Ovary (tissue), 3 donors: ENCODE measurements around the gene SAP30L.

Experiments
- POLR2A ChIP-seq: fragments of 450-650 bp; IDR thresholded peaks from one replicate; pipeline ENCODE4 v1.6.1; 2017; ENCODE audit warnings: antibody characterized with exemption, mild to moderate bottlenecking, moderate library complexity
- TF ChIP-seq, protein P1 (sequence below), 3 donors: fragments of 450-650 bp in 2 of 3; fragments of 200-600 bp in 1 of 3; IDR thresholded peaks; one replicate each; pipeline versions ENCODE4 v1.5.1 to v1.8.0; 2016 to 2022; ENCODE audit warnings: antibody characterized with exemption in 3 of 3, mild to moderate bottlenecking in 1 of 3
- donor health status: DM: no; HTN: no; CAD: no.

DNA sequence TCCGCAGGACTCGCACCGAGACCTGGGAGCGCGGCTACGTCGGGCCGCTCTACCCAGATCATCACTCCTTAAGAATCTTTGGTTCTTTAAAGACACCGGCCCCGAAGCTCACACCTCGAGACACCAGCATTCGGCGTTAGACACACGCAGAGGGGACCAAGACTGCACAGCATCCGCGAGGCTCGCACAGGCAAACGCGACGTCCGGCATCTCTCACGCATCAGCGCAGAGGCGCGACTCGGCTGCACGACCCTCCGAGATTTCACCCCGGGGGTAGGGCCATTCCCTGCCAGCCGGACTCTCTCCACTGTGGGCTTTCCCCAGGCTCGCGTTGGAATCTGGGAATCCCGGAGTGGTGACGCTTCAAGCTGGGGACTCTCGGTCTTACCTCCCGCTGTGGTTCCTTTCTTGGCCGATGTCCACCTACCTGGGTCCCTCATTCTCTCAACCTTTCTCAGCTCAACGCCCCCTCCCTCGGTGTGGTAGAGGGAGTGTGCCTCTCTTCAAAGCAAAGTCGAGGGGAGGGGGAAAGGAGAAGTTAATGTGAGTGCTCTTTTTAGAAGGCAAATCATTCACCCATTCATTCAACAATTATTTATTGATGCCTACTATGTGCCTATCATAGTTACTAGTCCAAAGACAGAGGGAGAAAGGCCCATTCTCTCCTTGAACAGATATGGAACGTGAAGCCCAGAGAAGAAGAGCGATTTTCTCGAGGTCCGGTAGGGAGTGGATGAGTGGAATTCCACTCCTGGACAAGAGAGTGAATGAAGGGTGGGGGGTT, 33.6 kb downstream of the SAP30L start:
- TF ChIP-seq, protein P1, sequence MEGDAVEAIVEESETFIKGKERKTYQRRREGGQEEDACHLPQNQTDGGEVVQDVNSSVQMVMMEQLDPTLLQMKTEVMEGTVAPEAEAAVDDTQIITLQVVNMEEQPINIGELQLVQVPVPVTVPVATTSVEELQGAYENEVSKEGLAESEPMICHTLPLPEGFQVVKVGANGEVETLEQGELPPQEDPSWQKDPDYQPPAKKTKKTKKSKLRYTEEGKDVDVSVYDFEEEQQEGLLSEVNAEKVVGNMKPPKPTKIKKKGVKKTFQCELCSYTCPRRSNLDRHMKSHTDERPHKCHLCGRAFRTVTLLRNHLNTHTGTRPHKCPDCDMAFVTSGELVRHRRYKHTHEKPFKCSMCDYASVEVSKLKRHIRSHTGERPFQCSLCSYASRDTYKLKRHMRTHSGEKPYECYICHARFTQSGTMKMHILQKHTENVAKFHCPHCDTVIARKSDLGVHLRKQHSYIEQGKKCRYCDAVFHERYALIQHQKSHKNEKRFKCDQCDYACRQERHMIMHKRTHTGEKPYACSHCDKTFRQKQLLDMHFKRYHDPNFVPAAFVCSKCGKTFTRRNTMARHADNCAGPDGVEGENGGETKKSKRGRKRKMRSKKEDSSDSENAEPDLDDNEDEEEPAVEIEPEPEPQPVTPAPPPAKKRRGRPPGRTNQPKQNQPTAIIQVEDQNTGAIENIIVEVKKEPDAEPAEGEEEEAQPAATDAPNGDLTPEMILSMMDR (IDR thresholded peaks at IDR 0.05) = no peak
- no peak for TF ChIP-seq POLR2A
